HG03025 (cell line): ENCODE data around the gene RNF41.

Experiments used
- ATAC-seq: cut with Tn5 transposase; IDR thresholded peaks from one replicate; pipeline ENCODE4 v1.9.1; 2021; ENCODE audit warnings: mild to moderate bottlenecking, moderate library complexity; ENCODE audit not compliant: unreplicated experiment, low FRiP score

The RNF41 gene

DNA sequence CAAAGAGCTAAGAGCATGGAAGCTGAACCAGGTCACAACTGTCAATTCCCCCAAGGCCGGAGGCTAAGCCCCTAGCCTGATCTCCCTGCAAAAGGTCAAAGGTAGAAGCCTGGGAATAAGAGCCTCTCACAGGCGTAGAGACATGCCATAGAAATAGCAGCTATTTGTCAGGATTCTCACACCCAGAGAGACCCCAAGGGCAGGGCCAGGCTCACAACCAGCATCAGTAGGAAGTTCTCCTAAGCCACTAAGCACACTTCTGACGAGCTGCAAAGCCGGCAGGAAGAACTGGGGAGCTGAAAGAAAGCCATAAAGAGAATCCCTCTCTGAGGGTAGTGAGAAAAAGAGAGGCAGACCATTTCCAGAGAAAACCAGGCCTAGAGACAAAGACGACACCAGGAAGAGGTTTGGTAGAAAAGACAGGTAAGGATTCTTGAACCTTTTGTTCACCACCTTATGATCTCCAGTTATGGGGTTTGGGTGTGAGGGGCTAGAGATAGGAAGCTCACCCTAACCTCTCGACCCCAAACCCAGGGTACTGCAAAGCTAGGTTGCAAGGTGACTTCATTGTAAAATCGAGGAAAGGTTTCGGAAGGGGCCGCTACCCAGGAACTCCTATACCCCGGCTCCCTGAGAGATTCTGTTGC is 33.5 kb downstream of the RNF41 start:
- ATAC-seq = no peak

DNA sequence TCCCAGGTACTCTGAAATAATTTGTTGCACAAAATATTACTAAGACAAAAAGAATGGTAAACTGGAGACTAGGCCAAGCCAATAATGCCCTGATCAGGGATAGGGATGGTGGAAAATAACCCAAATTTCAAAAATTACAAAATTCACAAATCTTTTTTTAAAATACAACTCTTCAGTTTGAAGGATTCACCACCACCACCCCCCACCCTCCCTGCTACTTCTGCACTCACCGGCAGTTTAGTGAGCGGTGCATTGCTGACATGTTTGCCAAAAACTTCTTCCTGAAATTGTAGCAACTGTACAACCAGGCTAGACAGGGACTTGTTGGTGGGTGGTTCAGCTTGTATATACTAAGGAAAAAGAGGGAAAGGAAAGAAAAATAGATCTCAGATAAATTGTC is 34.8 kb downstream of the RNF41 start:
- ATAC-seq = no peak

DNA sequence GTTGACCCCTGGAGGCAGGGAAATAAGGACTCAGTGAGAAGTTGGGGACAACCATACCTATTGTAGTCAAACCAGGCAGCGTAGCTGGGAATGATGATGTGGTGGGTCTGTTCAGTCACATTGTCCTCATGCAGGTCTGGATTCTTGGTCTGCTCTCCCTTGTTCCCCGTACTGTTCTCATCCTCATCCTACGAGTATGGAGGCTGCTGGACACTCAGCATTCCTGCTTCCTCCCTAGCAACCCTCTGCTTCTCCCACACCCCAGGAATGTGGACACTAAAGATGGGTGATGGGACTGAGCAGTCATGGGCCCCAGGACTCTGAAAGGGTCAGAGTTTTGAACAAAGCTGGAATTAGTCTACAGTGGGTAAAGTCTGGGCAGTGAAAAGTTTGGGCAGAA is 43.4 kb downstream of the RNF41 start:
- ATAC-seq = no peak

DNA sequence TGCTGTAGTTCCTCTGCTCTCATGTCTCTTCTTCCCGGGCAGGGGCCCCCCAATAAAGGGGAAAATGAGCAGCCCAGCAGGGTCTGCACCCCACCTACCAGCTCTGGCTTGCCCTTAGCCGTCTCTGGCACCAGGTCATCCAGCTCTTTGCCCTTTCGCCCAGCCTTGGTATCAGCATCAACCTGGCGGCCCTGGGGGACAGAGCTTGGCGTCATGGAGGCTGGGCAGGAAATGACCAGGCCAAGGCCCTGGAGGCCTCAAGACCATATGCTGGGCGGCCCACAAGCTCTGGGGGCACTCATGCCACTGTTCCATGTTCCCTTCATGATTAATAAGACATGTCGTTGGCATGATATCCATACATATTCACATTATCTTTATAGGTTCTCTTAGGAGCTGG is 48.9 kb downstream of the RNF41 start:
- no peak for ATAC-seq

DNA sequence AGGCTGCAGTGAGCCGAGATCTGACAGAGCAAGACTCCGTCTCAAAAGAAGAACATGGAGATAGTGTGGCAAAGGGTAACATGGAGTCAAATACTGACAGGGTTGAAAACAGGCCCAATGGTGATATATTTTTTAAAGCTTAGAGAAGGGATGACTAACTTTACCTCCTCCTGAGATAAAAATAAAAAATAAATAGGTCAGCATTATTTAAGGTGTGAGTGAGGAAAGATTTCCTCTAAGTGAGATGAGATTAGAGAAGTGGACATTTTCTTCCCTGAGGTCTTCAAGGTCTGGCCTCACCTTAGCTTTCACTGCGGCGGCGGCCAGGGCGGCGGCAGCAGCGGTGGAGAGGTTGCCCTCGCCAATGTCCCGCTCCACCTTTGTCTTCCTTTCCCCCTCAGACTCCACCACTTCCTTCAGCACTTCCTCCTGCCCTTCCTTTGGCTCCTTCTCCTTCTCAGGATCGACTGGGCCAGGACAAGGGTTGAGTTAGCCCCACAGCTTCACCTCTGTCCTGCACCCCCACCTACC is 52.4 kb downstream of the RNF41 start:
- ATAC-seq = no peak

DNA sequence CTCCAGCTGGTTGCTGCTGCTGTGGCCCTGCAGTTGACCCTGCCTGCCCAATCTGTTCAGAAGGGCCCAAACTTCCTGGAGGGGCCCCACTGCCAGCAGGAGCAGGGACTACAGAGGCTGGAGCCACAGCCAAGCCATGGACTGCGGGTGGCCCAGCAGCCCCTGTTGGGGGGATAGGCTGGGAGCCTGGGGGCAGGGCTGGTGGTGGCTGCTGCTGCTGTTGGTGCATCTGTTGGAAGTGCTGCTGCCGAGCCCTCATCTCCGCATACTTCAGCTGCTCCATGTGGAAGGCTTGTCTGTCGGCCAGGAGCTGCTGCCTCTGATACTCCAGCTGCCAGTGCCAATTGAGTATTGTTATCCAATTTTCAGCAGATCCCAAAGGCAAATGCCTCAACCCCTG is 56.4 kb downstream of the RNF41 start:
- ATAC-seq = no peak

DNA sequence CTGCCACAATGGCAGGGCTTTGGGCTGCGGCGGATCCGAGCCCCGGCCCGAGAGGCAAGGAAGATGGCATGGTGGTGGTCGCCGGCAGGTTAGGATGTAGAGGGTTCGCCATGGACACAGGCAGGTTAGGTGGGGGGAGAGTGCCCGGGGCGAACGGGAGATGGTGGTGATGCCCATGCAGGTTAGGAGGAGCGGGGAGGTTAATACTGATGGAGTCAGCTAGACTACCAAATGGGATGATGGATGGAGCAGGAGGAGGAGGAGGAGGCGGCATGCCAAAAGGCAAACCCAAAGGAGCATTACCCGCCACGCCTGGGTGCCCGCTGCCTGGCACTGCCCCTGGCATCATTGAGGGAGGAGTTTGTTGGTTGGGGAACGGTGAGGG is 57.4 kb downstream of the RNF41 start:
- ATAC-seq = no peak

DNA sequence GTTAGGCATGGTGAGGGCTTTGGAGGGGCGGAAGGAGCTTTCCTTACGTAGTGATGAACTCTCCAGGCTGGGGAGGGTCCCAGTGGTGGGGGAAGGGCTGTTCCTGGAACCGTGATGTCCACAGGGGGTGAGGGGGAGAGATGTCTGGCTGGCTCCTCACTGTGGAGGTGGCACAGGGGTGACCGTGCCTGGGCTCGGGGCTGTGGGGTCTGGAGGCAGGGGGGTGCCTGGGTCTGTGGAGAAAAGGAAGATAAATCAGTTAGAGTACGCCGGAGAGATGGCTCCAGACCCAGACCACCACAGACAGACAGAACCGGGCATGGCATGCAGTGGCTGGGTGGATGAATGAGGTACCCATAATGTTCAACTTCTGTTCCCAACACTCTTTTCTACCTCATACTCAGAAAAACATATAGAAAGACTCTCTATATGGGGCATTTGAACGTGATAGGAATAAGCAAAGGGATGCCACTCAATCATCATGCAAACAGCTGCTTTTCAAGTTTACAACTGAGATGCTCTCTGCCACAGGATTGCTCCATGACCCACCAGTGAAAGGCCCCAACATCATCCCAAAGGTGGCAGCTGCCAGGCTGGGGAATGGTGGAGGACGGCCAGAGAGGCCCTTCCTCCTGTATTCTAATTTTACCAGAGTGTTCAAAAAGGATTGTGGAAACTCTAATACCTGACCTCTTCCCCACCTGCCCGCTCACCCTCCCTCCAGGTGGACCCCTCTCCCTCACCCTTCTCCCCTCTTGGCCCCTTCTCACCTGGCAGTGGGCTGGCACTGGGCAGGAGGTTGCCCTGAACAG is 58.0 kb downstream of the RNF41 start:
- no peak for ATAC-seq

DNA sequence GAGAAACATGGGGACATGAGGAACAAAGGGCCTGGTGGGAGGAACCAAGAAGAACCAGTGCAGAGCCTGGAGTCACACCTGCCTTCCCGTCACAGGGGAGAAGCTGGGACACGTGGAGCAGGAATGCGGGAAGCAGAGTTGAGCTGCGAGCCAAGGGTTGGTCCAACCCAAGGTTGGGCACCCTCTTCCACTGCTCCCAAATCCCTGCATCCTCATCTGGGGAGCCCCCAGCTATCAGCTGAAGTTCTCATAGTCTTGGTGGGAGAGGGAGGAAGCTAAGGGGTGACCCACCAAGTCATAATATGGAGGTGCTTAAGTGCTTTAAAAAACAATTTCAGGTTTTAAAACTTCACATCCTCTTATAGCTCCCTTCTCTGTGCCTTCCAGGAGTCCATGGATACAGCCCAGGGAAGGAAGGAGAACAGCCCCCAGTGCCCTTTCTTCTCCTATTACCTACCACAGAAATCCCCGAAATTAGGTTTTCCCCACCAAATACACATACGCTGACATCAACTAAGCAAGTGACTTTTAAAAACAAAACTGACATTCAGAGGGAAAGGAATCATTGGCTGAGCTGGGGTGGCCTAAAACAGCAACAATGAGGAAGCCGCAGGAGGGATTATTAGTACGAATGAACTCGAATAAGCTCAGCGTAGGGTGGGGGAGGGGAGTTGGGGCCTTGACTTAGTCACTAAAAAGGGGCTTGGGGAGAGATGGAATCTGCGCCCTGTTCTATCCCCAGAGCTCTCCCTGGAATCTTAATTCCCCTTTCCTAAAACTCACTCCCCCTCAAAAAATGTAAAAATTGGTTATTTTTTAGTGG is 59.0 kb downstream of the RNF41 start:
- ATAC-seq = no peak

DNA sequence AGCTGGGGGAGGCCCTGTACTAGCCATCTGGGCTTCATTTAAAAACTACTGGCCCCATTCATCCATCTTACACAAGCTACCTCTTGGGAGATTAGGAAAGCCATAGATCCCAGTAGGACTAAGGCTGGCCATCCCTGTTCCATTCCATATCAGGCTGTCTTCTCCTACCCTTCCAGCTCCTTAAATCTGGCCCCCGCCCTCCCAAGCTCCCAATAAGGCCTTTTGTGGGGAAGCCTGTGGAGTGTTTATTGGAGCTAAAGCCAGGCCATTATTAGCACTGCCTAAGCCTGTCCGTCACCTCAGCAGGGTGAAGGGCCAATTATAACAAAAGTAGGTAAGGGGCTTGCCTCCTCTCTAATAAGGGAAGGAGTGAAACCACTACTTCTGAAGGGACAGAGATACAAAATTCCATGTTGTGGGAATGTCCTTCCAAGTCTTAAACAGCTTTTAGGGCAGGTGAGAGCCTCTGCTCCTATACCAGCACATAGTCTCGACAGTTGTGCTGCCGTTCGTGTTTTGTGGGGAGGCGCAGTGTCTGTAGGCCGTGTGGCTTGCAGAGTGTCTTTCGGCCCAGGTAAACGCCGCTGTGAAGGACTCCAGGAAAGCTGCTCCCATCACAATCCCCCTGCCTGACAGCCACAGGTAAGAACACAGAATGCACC is 59.9 kb downstream of the RNF41 start:
- no peak for ATAC-seq

DNA sequence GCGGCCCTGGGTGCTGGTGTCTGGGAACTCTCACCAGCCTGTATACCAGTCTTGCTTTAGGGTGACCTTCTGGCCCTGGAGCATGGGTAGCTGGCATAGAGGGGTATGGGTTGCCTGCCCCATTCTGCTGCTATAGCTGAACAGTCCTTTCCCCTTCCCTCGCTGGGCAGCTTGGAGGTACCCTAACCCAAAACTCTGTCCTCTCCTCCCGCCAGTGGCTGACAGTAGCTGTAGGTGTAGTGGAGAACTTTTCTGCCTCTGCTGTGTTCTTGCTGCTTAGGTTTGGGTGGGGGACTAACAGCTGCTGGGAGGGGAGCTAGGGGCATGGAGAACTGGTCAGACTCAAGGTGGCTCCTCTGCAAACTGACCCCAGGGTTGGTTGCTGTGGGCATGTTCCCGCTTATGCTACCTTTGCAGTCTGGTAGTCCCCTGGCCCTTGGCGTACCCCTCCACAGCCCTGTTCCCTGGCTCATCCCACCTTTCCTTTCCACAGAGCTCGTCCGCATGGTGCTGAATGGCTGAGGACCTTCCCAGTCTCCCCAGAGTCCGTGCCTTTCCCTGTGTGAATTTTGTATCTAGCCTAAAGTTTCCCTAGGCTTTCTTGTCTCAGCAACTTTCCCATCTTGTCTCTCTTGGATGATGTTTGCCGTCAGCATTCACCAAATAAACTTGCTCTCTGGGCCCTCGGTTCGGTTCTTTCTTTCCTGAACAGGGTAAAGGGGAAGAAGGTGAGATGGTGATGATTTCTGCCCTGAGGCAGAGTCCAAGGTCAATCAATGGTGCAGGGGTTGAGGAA is 60.6 kb downstream of the RNF41 start:
- ATAC-seq = no peak

DNA sequence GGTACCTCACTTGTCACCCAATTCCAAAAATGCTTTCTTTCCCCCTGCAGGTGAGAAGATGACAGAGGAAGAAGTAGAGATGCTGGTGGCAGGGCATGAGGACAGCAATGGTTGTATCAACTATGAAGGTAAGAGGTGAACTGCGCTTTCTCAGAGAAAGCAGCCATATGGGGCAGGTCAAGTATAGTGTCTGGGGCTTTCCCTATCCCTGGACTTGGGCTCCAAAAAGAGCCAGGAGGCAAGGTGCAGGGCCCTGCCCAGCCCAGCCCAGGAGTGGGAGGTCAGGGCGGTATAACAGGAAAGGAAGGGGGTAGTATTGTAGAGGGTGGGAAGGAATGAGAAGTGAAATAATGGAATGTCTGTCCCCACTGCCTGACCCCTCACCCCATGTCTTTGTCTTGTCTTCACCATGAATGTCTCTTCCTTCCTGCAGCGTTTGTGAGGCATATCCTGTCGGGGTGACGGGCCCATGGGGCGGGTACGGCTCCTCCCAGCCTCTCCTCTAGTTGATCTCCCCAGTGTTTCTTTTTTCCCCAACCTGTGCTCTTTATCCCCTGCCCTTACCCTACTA is 61.4 kb downstream of the RNF41 start:
- no peak for ATAC-seq

DNA sequence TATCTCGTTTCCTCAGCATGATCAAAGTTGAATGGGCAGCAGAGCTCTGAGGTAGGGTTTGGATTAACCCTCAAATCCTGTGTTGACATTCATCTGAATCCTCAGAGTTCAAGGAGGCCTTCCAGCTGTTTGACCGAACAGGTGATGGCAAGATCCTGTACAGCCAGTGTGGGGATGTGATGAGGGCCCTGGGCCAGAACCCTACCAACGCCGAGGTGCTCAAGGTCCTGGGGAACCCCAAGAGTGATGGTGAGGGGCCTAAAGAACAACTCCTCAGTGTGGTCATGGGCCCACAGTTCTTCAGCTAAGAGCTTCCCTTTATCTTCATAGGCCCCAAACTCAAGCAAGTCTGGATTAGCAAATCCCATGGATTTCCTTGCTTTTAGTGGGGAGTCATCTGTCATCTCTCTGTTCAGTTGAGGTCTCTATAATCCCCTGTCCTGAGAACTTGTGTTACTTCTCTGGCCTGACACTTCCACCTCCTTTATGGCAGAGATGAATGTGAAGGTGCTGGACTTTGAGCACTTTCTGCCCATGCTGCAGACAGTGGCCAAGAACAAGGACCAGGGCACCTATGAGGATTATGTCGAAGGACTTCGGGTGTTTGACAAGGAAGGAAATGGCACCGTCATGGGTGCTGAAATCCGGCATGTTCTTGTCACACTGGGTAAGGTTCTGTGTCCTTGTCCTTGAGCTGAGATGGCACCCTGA is 62.1 kb downstream of the RNF41 start:
- ATAC-seq = no peak

DNA sequence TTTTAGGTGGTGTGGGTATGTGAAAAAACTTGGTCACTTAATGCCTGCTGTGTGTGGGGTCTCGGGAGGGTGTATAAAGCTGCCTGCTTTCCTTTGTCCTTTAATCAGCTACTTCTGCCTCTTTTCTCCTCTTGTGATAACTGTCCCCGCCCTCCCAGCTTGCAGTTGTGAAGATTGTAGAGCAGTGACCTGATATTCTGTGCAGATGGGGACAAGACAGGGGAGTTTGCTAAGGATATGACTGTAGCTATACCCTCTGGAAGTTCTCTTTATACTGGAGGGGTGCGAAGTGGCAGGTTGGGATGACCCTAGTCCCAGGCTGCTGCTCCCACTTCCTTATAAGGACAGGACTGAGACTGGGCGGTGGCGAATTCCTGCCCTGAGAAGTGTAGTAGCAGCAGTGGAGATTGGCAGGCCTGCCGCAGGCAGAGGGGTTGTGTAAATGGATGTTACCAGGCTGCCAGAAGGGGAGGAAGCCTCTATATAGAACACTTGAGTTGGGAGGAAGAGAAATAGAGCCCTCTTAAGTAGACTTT is 62.7 kb downstream of the RNF41 start:
- no peak for ATAC-seq

DNA sequence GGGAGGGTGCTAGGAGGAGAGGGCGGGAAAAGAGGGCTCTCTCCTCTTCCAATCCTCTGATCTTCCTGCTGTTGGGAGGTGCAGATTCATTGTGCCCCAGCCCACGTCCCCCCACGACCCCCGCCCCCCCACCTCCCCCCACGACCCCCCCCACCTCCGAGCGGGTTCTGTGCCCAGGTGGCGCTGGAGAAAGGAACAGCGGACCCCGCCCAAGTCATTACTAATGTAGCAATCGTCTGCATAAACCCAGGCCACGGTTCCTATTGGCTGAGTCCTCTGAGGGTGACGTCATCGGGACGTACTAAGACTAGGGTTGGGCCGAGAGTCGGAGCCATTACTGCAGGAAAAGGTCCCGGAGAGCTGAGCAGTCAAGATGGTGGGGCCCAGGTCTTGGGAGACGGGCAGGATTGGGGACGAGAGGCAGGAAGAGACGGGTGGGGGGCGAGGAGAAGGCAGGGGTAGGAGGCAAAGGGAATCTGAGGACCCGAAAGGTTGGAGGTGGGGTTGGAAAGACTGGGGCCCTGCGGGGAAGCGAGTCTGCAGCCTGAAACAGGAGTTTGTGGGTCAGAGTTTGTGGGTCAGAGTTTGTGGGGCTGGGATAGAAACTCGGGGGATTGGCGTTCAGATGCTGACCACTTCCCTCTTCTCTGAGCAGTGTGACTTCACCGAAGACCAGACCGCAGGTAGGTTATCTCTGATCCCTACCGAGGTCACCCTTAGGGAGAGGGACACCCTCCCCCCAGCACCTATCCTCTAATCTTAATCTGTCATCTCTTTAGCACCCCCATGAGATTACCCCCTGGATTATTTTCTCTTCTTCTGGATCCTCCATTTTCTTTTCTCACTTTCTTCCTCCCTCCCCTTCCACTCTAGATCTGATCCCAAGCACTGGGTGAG is 63.4 kb downstream of the RNF41 start, which contains the start of gene MYL6:
Gene MYL6 (plus strand): TSS at position 331 of the 897 bp plus-strand sequence. CDS start 43 bp downstream, at position 374.
- ATAC-seq = peak; percentile 65

DNA sequence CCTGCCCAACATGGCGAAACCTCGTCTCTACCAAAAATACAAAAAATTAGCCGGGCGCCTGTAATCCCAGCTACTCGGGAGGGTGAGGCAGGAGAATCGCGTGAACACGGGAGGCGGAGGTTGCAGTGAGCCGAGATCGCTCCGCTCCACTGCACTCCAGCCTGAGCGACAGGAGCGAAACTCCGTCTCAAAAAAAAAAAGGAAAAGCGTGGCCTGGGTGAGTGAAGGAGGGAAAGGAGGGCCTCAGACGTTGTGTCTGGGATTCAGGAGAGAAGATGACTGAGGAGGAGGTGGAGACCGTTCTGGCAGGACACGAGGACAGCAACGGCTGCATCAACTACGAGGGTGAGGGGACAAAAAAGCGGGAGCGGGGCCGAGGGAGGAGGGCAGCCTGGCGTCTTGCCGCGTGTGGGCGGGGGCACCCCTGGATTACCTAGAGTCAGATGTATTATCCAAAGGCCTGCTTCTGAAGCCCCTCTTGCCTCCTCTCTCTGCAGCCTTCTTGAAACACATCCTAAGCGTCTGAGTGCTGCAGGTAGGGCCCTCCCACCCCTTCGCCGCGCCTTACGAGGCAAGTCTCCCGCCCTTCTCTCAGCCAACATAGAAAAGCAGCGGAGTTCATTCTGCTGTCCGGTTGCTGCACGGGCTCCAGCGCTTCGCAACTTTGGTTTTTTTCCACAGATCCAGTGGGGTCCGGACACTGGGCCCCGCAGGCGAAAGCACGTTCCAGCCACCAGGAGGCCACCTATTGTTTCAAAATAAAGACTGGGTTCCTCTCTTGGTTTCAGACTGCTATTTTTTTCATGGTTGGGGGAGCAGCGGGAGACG is 64.3 kb downstream of the RNF41 start:
- ATAC-seq = peak; percentile 26
